MM.1S (cell line): ENCODE measurements around the gene LITAF.

Experiments
- DNase-seq: peaks from one replicate; pipeline ENCODE4 v3.0.0-alpha.2; 2015
- H2AFZ ChIP-seq: fragments of 300-600 bp; sonication (generic); 2 replicates; pipeline ENCODE4 v1.6.0; 2016; ENCODE audit warnings: antibody characterized with exemption, low read length
- H3F3A ChIP-seq: fragments of 300-600 bp; sonication (generic); 2 replicates; pipeline ENCODE4 v1.6.1; 2016; ENCODE audit warnings: mild to moderate bottlenecking, antibody characterized with exemption, low read length, moderate library complexity, mixed read lengths; ENCODE audit not compliant: insufficient read depth
- H3K27ac ChIP-seq: fragments of 300-600 bp; sonication (generic); 2 replicates; pipeline ENCODE4 v1.5.1; 2016; ENCODE audit warnings: mild to moderate bottlenecking, low read length
- H3K27me3 ChIP-seq: fragments of 300-600 bp; sonication (generic); replicated peaks from 2 replicates; pipeline ENCODE4 v1.6.0; 2016; ENCODE audit warnings: low read length; ENCODE audit not compliant: insufficient read depth
- H3K36me3 ChIP-seq: fragments of 300-600 bp; sonication (generic); replicated peaks from 2 replicates; pipeline ENCODE4 v1.6.1; 2016; ENCODE audit warnings: mild to moderate bottlenecking, low read length, mixed read lengths; ENCODE audit not compliant: insufficient read depth
- H3K4me1 ChIP-seq: fragments of 300-600 bp; sonication (generic); 2 replicates; pipeline ENCODE4 v1.6.1; 2016; ENCODE audit warnings: low read length, mixed read lengths
- H3K4me2 ChIP-seq: fragments of 300-600 bp; sonication (generic); 2 replicates; pipeline ENCODE4 v1.6.0; 2016; ENCODE audit warnings: low read depth, low read length
- H3K4me3 ChIP-seq: fragments of 300-600 bp; sonication (generic); 2 replicates; pipeline ENCODE4 v1.5.1; 2016; ENCODE audit warnings: low read length, mixed read lengths
- H3K79me2 ChIP-seq: fragments of 300-600 bp; sonication (generic); 2 replicates; pipeline ENCODE4 v1.6.1; 2016; ENCODE audit warnings: mixed run types, low read length, mixed read lengths
- H3K9ac ChIP-seq: fragments of 300-600 bp; sonication (generic); 2 replicates; pipeline ENCODE4 v1.6.1; 2016; ENCODE audit warnings: low read length, mixed read lengths
- H3K9me2 ChIP-seq: fragments of 300-600 bp; sonication (generic); replicated peaks from 2 replicates; pipeline ENCODE4 v1.6.1; 2016; ENCODE audit warnings: mild to moderate bottlenecking, low read length, mixed read lengths; ENCODE audit not compliant: insufficient read depth
- H3K9me3 ChIP-seq: fragments of 300-600 bp; sonication (generic); replicated peaks from 2 replicates; pipeline ENCODE4 v1.6.1; 2016; ENCODE audit warnings: mild to moderate bottlenecking, low read length, mixed read lengths; ENCODE audit not compliant: insufficient read depth
- H4K20me1 ChIP-seq: fragments of 300-600 bp; sonication (generic); 2 replicates; pipeline ENCODE4 v1.6.1; 2016; ENCODE audit warnings: mild to moderate bottlenecking, low read length, moderate library complexity, mixed read lengths; ENCODE audit not compliant: insufficient read depth
- CTCF ChIP-seq: fragments of 300-600 bp; sonication (generic); IDR thresholded peaks from 2 replicates; pipeline ENCODE4 v1.5.1; 2016; ENCODE audit warnings: antibody characterized with exemption, low read length, mixed read lengths
- EZH2 ChIP-seq: fragments of 300-600 bp; sonication (generic); optimal IDR thresholded peaks from 2 replicates; pipeline ENCODE3; 2017; ENCODE audit warnings: low read depth, mild to moderate bottlenecking, antibody characterized with exemption, low read length, mixed read lengths
- EZH2phosphoT487 ChIP-seq: fragments of 300-600 bp; sonication (generic); IDR thresholded peaks from 2 replicates; pipeline ENCODE4 v1.6.1; 2018; ENCODE audit warnings: antibody characterized with exemption, low read length

The LITAF gene

GRCh38 chr16:11557801-11558200 lies 28.9 kb downstream of the LITAF start:
- H3K4me2 ChIP-seq: no peak overlapping the region
- H3K36me3 ChIP-seq: peaks cover 24% of the 10 kb centered on the region
- DNase-seq: no peak
- no peak overlapping the region for H3K4me3 ChIP-seq
- TF ChIP-seq EZH2 (no peak), CTCF (no peak)
- peaks cover 4% of the 10 kb centered on the region; the same call in 1 of the 2 replicates for H4K20me1 ChIP-seq
- H3K4me1 ChIP-seq: no peaks in the 10 kb centered on the region; the same call in 1 of the 2 replicates
- no peak overlapping the region for H3K27ac ChIP-seq
- no peaks in the 10 kb centered on the region for H3K9me3 ChIP-seq
- H3F3A ChIP-seq: no peaks in the 10 kb centered on the region
- H2AFZ ChIP-seq: no peak overlapping the region
- H3K9me2 ChIP-seq: no peaks in the 10 kb centered on the region
- peaks cover 93% of the 10 kb centered on the region for H3K79me2 ChIP-seq
- H3K9ac ChIP-seq: no peak overlapping the region
- H3K27me3 ChIP-seq: no peaks in the 10 kb centered on the region

DNA sequence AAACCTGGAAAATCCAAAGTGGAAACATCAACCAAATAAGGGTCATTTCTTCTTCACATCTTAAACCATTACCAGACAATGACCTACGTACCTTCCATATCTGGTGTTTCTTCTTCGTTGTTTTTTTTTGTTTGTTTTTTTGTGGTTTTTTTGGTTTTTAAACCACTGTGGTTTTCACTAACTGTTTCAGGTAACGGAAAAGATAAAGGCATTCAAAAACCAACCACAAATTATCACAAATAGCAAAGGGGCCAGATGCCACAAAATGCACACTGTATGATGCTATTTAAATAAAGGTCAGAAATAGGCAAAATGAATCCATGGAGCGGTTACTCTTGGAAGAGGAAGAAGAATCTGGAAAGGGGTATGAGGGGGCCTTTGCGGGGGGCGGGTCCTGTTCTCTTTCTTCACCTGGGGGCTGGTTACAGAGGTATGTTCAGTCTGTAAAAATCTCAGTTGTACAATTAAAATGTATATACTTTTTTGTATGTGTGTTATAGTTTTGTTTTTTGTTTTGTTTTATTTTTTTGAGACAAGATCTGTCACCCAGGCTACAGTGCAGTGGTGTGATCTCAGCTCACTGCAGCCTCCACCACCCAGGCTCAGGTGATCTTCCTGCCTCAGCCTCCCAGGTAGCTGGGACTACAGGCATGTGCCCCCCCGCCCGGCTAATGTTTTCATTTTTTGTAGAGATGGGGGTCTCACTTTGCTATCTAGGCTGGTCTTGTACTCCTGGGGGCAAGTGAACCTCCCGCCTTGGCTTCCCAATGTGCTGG lies 29.6 kb downstream of the LITAF start:
- Histone ChIP-seq H2AFZ (no peak overlapping the region), H3K27ac (no peak overlapping the region), H3F3A (no peaks in the 10 kb centered on the region), H3K4me1 (no peaks in the 10 kb centered on the region; the same call in 1 of the 2 replicates), H3K9me2 (no peaks in the 10 kb centered on the region), H3K9me3 (no peaks in the 10 kb centered on the region), H3K79me2 (peaks cover 91% of the 10 kb centered on the region), H4K20me1 (peaks cover 4% of the 10 kb centered on the region; the same call in 1 of the 2 replicates), H3K27me3 (no peaks in the 10 kb centered on the region), H3K9ac (no peak overlapping the region), H3K36me3 (peaks cover 25% of the 10 kb centered on the region), H3K4me2 (no peak overlapping the region), H3K4me3 (no peak overlapping the region)
- peak; percentile 29 for DNase-seq
- TF ChIP-seq CTCF (no peak), EZH2phosphoT487 (no peak), EZH2 (no peak)

DNA sequence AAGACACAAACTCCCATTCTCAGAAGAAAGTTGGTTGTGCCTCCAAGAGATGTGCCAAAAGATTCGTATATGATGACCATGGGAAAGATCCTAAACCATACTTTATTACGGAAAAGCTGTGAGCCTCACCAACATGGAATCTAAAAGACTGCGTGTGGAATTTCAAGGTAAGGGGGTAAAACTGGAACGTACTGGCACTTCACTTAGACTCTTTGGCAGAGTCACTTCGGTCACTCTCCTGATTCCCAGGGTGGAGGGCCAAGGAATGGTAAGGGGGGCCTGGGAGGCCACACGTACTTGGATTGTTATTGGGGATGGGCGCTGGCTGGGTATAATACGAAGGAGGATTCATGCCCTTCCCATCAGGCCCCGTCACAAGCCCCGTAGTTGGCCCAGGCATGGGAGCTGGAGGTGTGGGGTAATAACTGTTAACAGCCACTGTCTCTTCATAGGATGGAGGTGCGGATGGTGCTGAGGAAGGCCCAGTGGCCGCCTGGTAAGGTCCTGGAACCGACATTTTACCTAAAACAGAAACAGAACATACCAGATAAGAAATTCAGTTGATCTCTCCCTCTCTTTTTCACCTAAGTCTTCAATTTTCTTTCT lies 30.4 kb downstream of the LITAF start:
- Histone ChIP-seq H3K4me2 (no peak overlapping the region), H3K27me3 (no peaks in the 10 kb centered on the region), H3K79me2 (peaks cover 90% of the 10 kb centered on the region), H3K4me1 (no peaks in the 10 kb centered on the region; the same call in 1 of the 2 replicates), H3K9me2 (no peaks in the 10 kb centered on the region), H3K36me3 (peaks cover 28% of the 10 kb centered on the region), H3K9me3 (no peaks in the 10 kb centered on the region), H4K20me1 (peaks cover 4% of the 10 kb centered on the region; the same call in 1 of the 2 replicates), H3K27ac (no peak overlapping the region), H3F3A (no peaks in the 10 kb centered on the region), H3K4me3 (no peak overlapping the region), H3K9ac (no peak overlapping the region), H2AFZ (no peak overlapping the region)
- TF ChIP-seq EZH2phosphoT487 (no peak), EZH2 (no peak)
- no peak for DNase-seq
